Glutamatergic neuron (in vitro differentiated cells): ENCODE results near the gene PAPPA2. TPM values are rescaled to one million over a fixed set of nuclear protein-coding genes. Genes with fewer than 3 reads are reported as not detected.

ENCODE experiments used
- DNase-seq: peaks from one replicate; pipeline ENCODE4 v3.0.0; 2022
- H3K27ac Mint-ChIP-seq: one replicate; pipeline ENCODE4 v1.8.0; 2020; ENCODE audit warnings: mild to moderate bottlenecking, mixed read lengths, inconsistent platforms; ENCODE audit not compliant: unreplicated experiment
- H3K27me3 Mint-ChIP-seq: one replicate; pipeline ENCODE4 v1.8.0; 2020; ENCODE audit warnings: mild to moderate bottlenecking, moderate library complexity, mixed read lengths, inconsistent platforms; ENCODE audit not compliant: unreplicated experiment
- H3K36me3 Mint-ChIP-seq: one replicate; pipeline ENCODE4 v1.8.0; 2020; ENCODE audit warnings: mild to moderate bottlenecking, mixed read lengths, inconsistent platforms; ENCODE audit not compliant: unreplicated experiment
- H3K4me1 Mint-ChIP-seq: one replicate; pipeline ENCODE4 v1.8.0; 2020; ENCODE audit warnings: mild to moderate bottlenecking, low read depth, mixed read lengths, inconsistent platforms; ENCODE audit not compliant: unreplicated experiment
- H3K4me3 Mint-ChIP-seq: one replicate; pipeline ENCODE4 v1.8.0; 2020; ENCODE audit warnings: mild to moderate bottlenecking, mixed read lengths, inconsistent platforms; ENCODE audit not compliant: unreplicated experiment
- H3K9me3 Mint-ChIP-seq: one replicate; pipeline ENCODE4 v1.8.0; 2020; ENCODE audit warnings: mild to moderate bottlenecking, moderate library complexity, mixed read lengths, inconsistent platforms; ENCODE audit not compliant: unreplicated experiment
- total RNA-seq: library from RNA; stranded (reverse); fragmentation: NEBNext Ultra II Directional; extraction: Animal tissue kit (Norgen Biotek cat#: 25700); gene quantifications from one replicate; pipeline ENCODE4 v1.2.1, GENCODE V29; 2021; ENCODE audit not compliant: unreplicated experiment
- TF ChIP-seq, protein P1 (sequence below): fragments of 200-600 bp; sonication (generic); IDR thresholded peaks from one replicate; pipeline ENCODE4 v1.5.0; 2021; ENCODE audit not compliant: partially characterized antibody, unreplicated experiment

PAPPA2 gene
- total RNA-seq, 1 donor from 2014 or later, result 2.3 TPM

DNA sequence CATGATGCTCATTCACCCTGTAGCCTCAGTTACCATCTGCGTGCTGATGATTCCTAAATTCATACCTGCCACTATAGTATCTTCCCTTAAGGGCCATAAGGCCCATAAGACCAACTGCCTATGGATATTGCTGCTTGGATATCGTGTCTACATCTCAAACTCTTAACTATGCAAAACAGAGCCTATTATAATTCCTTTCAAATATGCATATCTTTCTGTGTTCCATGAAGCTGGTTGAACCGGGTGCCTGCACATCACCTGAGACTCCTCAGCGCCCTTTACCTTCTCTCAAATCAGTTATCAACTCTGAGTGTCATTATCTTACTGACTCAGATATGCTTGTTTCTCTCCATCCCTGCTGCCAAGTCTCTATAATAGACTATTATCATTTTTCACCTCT, 311.2 kb downstream of the PAPPA2 start:
- no peaks in the 10 kb centered on the region for H3K36me3 Mint-ChIP-seq
- no peak for DNase-seq
- H3K9me3 Mint-ChIP-seq, result no peaks in the 10 kb centered on the region
- H3K27ac Mint-ChIP-seq, result no peak overlapping the region
- TF ChIP-seq, protein P1, sequence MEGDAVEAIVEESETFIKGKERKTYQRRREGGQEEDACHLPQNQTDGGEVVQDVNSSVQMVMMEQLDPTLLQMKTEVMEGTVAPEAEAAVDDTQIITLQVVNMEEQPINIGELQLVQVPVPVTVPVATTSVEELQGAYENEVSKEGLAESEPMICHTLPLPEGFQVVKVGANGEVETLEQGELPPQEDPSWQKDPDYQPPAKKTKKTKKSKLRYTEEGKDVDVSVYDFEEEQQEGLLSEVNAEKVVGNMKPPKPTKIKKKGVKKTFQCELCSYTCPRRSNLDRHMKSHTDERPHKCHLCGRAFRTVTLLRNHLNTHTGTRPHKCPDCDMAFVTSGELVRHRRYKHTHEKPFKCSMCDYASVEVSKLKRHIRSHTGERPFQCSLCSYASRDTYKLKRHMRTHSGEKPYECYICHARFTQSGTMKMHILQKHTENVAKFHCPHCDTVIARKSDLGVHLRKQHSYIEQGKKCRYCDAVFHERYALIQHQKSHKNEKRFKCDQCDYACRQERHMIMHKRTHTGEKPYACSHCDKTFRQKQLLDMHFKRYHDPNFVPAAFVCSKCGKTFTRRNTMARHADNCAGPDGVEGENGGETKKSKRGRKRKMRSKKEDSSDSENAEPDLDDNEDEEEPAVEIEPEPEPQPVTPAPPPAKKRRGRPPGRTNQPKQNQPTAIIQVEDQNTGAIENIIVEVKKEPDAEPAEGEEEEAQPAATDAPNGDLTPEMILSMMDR, result no peak
- H3K27me3 Mint-ChIP-seq, result no peaks in the 10 kb centered on the region
- no peak overlapping the region for H3K4me3 Mint-ChIP-seq
- no peaks in the 10 kb centered on the region for H3K4me1 Mint-ChIP-seq

DNA sequence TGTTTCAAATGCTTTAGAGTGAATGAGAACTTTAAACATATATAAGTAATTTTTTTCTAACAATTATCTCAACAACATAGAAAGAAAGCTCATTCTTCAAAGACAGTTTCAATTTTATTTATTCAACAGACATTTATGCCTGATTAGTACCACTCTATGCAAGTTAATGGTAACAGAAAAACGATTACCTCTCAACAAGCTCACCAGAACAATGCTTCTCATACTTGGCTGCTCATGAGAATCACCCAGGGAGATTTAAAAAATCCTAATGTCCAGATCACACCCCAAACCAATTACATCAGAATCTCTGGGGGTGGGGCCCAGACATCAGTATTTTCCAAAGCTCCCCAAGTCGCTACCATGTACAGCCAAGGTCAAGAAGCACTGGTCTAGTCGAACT, 312.4 kb downstream of the PAPPA2 start:
- Mint-ChIP-seq H3K9me3 (peaks cover under 1% of the 10 kb centered on the region), H3K27me3 (peaks cover 2% of the 10 kb centered on the region), H3K27ac (no peak overlapping the region), H3K4me1 (no peaks in the 10 kb centered on the region), H3K36me3 (no peaks in the 10 kb centered on the region), H3K4me3 (no peak overlapping the region)
- DNase-seq, result no peak
- TF ChIP-seq, protein P1, result no peak

DNA sequence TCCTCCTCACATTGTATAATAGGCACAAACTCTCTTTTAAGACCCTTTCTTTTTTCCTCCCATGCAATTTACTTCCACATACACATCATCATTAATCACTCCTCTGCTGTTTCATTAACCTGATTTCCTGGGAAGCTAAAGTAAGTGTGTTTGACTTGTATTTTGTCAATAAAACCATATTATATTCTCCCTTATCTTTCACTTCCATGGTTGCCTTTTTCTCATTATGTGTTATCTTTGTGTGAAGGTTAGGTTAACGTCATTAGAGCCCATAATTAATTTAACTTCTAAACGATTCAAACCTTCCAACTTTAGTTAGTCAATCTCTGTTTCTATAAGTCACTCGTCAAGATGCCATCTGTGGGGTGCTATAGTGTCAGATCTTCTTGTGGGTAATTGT, 313.0 kb downstream of the PAPPA2 start:
- TF ChIP-seq, protein P1, result no peak

DNA sequence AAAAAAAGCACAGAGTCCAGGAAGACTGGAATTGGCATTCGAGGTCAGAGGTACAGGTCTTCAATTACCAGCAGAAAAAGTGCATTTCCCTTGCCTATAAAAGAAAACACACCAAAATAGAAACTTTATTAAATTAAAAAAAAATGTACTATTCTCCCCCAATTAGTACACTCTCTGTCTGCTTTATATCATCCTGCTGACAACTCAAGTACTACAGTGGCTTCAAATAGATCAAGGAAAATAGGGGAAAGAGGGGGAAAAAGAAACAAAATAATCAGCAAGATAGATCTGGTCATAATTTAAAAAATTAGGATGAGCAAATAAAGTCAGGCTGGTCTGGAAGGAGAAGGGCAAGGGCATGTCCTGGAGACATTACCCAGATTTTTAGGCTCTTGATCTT, 315.1 kb downstream of the PAPPA2 start:
- TF ChIP-seq, protein P1, result no peak
- Mint-ChIP-seq H3K4me3 (no peak overlapping the region), H3K27me3 (peaks cover 2% of the 10 kb centered on the region), H3K9me3 (peaks cover 1% of the 10 kb centered on the region), H3K36me3 (no peaks in the 10 kb centered on the region), H3K27ac (no peak overlapping the region), H3K4me1 (no peaks in the 10 kb centered on the region)
- DNase-seq, result no peak

More for the DNA sequence above, 313.0 kb downstream of the PAPPA2 start:
- H3K4me1 Mint-ChIP-seq, result no peaks in the 10 kb centered on the region
- H3K27me3 Mint-ChIP-seq, result peaks cover 2% of the 10 kb centered on the region
- H3K27ac Mint-ChIP-seq, result no peak overlapping the region
- H3K4me3 Mint-ChIP-seq, result no peak overlapping the region
- H3K36me3 Mint-ChIP-seq, result no peaks in the 10 kb centered on the region
- no peak for DNase-seq
- H3K9me3 Mint-ChIP-seq, result peaks cover 1% of the 10 kb centered on the region

DNA sequence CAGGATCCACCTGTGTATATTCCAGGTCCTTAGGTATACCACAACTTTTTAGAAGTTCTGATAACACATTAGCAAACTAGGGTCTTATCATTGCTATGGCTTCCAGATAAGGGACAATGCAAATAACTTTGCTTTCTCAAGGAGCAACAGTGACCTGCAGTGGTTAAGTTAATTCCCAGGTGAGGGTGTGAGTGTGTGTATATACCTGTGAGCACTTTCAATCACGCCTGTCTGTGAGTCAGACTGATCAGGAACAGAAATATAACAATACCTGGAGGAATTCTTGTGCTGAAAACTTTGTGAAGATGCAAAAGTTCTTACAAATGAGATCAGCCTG, 317.0 kb downstream of the PAPPA2 start:
- no peak for DNase-seq
- H3K9me3 Mint-ChIP-seq, result peaks cover 1% of the 10 kb centered on the region
- H3K4me3 Mint-ChIP-seq, result no peak overlapping the region
- H3K27me3 Mint-ChIP-seq, result peaks cover 2% of the 10 kb centered on the region
- H3K4me1 Mint-ChIP-seq, result no peaks in the 10 kb centered on the region
- TF ChIP-seq, protein P1, result no peak
- no peaks in the 10 kb centered on the region for H3K36me3 Mint-ChIP-seq
- H3K27ac Mint-ChIP-seq, result no peak overlapping the region
